HepG2 (cell line): Measurements from ENCODE around the gene MDP1. TPM values are rescaled to one million over a fixed set of nuclear protein-coding genes. Genes with fewer than 3 reads are reported as not detected.
A peak's percentile ranks its signal among the peaks of the same experiment; 100 is the strongest.

Experiments used
- CREM ChIP-seq, 2 experiments: sonication (generic) in 1 of 2; formaldehyde crosslinking in 1 of 2; IDR thresholded peaks; 2 replicates each; pipeline versions ENCODE4 v1.4.0 to v1.6.1; 2016 to 2020; ENCODE audit warnings: antibody characterized with exemption in 1 of 2, mild to moderate bottlenecking in 1 of 2, missing genetic modification reagents in 1 of 2
- FOSL2 ChIP-seq: sonication (generic); formaldehyde crosslinking; IDR thresholded peaks from 2 replicates; pipeline ENCODE4 v1.4.0; 2020; ENCODE audit warnings: missing genetic modification reagents
- NFYB ChIP-seq: sonication (generic); formaldehyde crosslinking; IDR thresholded peaks from 2 replicates; pipeline ENCODE4 v1.4.0; 2020; ENCODE audit warnings: missing genetic modification reagents
- NR2F6 ChIP-seq, 2 experiments: IDR thresholded peaks; 2 replicates each; pipeline ENCODE4 v1.6.1; 2016; ENCODE audit warnings: antibody characterized with exemption in 1 of 2, mild to moderate bottlenecking in 1 of 2
- PAF1 ChIP-seq: IDR thresholded peaks from 2 replicates; pipeline ENCODE4 v1.6.1; 2016; ENCODE audit warnings: missing genetic modification reagents, missing compliant biosample characterization
- PHF21A ChIP-seq: sonication (generic); formaldehyde crosslinking; IDR thresholded peaks from 2 replicates; pipeline ENCODE4 v1.5.0; 2020; ENCODE audit warnings: mild to moderate bottlenecking, missing genetic modification reagents
- SNRNP70 ChIP-seq: fragments of 200-400 bp; formaldehyde crosslinking; IDR thresholded peaks from 2 replicates; pipeline ENCODE4 v1.6.1; 2017; ENCODE audit warnings: mild to moderate bottlenecking, low read depth, low read length, moderate library complexity
- TAF15 ChIP-seq: fragments of 200-400 bp; formaldehyde crosslinking; IDR thresholded peaks from one replicate; pipeline ENCODE4 v1.6.1; 2018; ENCODE audit warnings: mild to moderate bottlenecking, low read depth, low read length; ENCODE audit not compliant: poor library complexity, severe bottlenecking
- ZNF230 ChIP-seq: sonication (generic); formaldehyde crosslinking; IDR thresholded peaks from 2 replicates; pipeline ENCODE4 v1.4.0; 2020; ENCODE audit warnings: mild to moderate bottlenecking, missing genetic modification reagents
- ZNF451 ChIP-seq: sonication (generic); formaldehyde crosslinking; IDR thresholded peaks from 2 replicates; pipeline ENCODE4 v1.5.0; 2020; ENCODE audit warnings: mild to moderate bottlenecking, missing genetic modification reagents
- ZNF563 ChIP-seq: sonication (generic); formaldehyde crosslinking; IDR thresholded peaks from 2 replicates; pipeline ENCODE4 v1.8.0; 2022; ENCODE audit warnings: mild to moderate bottlenecking, moderate library complexity, missing genetic modification reagents
- ZNF616 ChIP-seq: sonication (generic); formaldehyde crosslinking; IDR thresholded peaks from 2 replicates; pipeline ENCODE4 v1.5.0; 2020; ENCODE audit warnings: low read depth, mild to moderate bottlenecking, missing genetic modification reagents
- ZNF670 ChIP-seq: sonication (generic); formaldehyde crosslinking; IDR thresholded peaks from 2 replicates; pipeline ENCODE4 v1.8.0; 2022; ENCODE audit warnings: mild to moderate bottlenecking, missing genetic modification reagents, borderline replicate concordance
- ZNF703 ChIP-seq: sonication (generic); formaldehyde crosslinking; IDR thresholded peaks from 2 replicates; pipeline ENCODE4 v1.5.1; 2020; ENCODE audit warnings: missing genetic modification reagents, mild to moderate bottlenecking, moderate library complexity, borderline replicate concordance
- ZNF784 ChIP-seq: sonication (generic); formaldehyde crosslinking; IDR thresholded peaks from 2 replicates; pipeline ENCODE4 v1.5.1; 2020; ENCODE audit warnings: missing genetic modification reagents, mild to moderate bottlenecking, borderline replicate concordance
- ZNF816 ChIP-seq: sonication (generic); formaldehyde crosslinking; IDR thresholded peaks from 2 replicates; pipeline ENCODE4 v1.8.0; 2022; ENCODE audit warnings: missing genetic modification reagents, mild to moderate bottlenecking, borderline replicate concordance
- polyA plus RNA-seq, 8 experiments: library from polyadenylated mRNA; depleted of rRNA in 3 of 8; stranded (reverse) in 7 of 8; unstranded in 1 of 8; fragments of >200 nt; fragmentation: Illumina TruSeq in 4 of 8; extraction: Trizol in 4 of 8; gene quantifications; 2 replicates each; pipeline versions ENCODE4 v1.2.1 to v1.2.3, GENCODE V29; 2011 to 2016; ENCODE audit warnings: low read depth in 4 of 8, missing spikeins in 1 of 8, mixed read lengths in 1 of 8; ENCODE audit not compliant: insufficient read depth in 1 of 8
- total RNA-seq, 5 experiments: library from RNA; depleted of rRNA; stranded (reverse); fragments of >200 nt; fragmentation: Illumina TruSeq; extraction: Trizol; gene quantifications; 2 replicates each; pipeline ENCODE4 v1.2.3, GENCODE V29; 2016; ENCODE audit warnings: low read depth in 1 of 5
- TF ChIP-seq, protein P1 (sequence below): sonication (generic); formaldehyde crosslinking; conservative IDR thresholded peaks from 2 replicates; pipeline ENCODE4 v1.4.0; 2020; ENCODE audit warnings: missing genetic modification reagents
- TF ChIP-seq, protein P2 (sequence below): sonication (generic); formaldehyde crosslinking; IDR thresholded peaks from 2 replicates; pipeline ENCODE4 v1.5.1; 2020; ENCODE audit warnings: missing genetic modification reagents, mild to moderate bottlenecking, borderline replicate concordance
- TF ChIP-seq, protein P3 (sequence below): sonication (generic); formaldehyde crosslinking; IDR thresholded peaks from 2 replicates; pipeline ENCODE4 v1.4.0; 2020; ENCODE audit warnings: missing genetic modification reagents

The MDP1 gene
- total and polyA plus RNA-seq, 2 of the 13 experiments (the other 11 are each of a cell fraction or from before 2014, with no cell fraction given), result 44.1 to 48.7 TPM

DNA sequence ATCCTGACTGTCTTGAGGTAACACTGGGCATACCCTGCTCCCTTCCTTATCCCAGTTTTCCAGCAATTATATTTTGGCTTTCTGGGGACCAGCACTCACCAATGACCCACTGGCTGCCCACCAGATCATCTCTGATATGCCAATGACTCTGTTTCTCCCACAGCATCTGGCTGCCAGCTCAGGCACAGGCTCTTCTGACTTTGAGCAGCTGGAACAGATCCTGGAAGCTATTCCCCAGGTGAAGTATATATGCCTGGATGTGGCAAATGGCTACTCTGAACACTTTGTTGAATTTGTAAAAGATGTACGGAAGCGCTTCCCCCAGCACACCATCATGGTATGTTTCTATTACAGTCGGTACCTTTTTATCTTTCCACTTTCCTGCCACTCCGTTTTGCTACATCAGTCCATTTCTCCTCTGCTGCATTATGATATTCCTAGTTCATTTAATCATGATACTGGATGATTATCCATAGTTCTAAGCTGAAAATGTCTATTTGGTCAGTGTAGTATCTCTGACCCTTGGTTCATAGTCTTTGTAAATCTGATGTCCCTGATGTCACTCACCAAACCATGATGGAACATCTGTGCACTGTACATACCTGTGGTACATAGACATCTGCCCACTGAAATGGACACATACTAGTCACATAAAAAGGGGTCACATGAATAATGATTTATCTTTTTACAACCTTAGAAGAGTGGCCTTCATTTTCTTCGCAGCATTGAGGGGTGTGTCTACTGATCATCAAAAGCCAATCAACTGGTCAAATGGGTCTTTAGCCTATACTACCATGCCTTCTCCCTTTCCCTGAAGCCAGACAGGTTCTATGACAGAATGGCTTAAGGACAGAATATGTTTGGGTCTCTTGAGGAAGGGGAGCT is 20.2 kb upstream of the MDP1 start (continued):
- no peak for TF ChIP-seq ZNF784
- TF ChIP-seq ZNF230 (CRISPR knock-in tag), result no peak
- no peak for TF ChIP-seq TAF15
- TF ChIP-seq PAF1 (CRISPR knock-in tag), result 0 out of 2 replicates have a peak, but pooled peaks have one; percentile 45
- no peak for TF ChIP-seq ZNF451
- TF ChIP-seq, protein P1, sequence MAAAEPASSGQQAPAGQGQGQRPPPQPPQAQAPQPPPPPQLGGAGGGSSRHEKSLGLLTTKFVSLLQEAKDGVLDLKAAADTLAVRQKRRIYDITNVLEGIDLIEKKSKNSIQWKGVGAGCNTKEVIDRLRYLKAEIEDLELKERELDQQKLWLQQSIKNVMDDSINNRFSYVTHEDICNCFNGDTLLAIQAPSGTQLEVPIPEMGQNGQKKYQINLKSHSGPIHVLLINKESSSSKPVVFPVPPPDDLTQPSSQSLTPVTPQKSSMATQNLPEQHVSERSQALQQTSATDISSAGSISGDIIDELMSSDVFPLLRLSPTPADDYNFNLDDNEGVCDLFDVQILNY (CRISPR knock-in tag), result no peak
- no peak for TF ChIP-seq NR2F6 (IDR thresholded peaks at IDR 0.05)
- no peak for TF ChIP-seq NR2F6 (CRISPR knock-in tag; IDR thresholded peaks at IDR 0.05)
- TF ChIP-seq, protein P2, sequence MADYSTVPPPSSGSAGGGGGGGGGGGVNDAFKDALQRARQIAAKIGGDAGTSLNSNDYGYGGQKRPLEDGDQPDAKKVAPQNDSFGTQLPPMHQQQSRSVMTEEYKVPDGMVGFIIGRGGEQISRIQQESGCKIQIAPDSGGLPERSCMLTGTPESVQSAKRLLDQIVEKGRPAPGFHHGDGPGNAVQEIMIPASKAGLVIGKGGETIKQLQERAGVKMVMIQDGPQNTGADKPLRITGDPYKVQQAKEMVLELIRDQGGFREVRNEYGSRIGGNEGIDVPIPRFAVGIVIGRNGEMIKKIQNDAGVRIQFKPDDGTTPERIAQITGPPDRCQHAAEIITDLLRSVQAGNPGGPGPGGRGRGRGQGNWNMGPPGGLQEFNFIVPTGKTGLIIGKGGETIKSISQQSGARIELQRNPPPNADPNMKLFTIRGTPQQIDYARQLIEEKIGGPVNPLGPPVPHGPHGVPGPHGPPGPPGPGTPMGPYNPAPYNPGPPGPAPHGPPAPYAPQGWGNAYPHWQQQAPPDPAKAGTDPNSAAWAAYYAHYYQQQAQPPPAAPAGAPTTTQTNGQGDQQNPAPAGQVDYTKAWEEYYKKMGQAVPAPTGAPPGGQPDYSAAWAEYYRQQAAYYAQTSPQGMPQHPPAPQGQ, result no peak
- no peak for TF ChIP-seq ZNF616 (CRISPR knock-in tag)
- TF ChIP-seq ZNF563 (CRISPR knock-in tag), result no peak
- TF ChIP-seq ZNF703 (CRISPR knock-in tag), result no peak
- 0 out of 2 replicates have a peak, but pooled peaks have one; percentile 47 for TF ChIP-seq ZNF816 (CRISPR knock-in tag)
- no peak for TF ChIP-seq NFYB (CRISPR knock-in tag)
- TF ChIP-seq, protein P3, sequence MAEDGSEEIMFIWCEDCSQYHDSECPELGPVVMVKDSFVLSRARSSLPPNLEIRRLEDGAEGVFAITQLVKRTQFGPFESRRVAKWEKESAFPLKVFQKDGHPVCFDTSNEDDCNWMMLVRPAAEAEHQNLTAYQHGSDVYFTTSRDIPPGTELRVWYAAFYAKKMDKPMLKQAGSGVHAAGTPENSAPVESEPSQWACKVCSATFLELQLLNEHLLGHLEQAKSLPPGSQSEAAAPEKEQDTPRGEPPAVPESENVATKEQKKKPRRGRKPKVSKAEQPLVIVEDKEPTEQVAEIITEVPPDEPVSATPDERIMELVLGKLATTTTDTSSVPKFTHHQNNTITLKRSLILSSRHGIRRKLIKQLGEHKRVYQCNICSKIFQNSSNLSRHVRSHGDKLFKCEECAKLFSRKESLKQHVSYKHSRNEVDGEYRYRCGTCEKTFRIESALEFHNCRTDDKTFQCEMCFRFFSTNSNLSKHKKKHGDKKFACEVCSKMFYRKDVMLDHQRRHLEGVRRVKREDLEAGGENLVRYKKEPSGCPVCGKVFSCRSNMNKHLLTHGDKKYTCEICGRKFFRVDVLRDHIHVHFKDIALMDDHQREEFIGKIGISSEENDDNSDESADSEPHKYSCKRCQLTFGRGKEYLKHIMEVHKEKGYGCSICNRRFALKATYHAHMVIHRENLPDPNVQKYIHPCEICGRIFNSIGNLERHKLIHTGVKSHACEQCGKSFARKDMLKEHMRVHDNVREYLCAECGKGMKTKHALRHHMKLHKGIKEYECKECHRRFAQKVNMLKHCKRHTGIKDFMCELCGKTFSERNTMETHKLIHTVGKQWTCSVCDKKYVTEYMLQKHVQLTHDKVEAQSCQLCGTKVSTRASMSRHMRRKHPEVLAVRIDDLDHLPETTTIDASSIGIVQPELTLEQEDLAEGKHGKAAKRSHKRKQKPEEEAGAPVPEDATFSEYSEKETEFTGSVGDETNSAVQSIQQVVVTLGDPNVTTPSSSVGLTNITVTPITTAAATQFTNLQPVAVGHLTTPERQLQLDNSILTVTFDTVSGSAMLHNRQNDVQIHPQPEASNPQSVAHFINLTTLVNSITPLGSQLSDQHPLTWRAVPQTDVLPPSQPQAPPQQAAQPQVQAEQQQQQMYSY (CRISPR knock-in tag), result no peak
- no peak for TF ChIP-seq CREM (IDR thresholded peaks at IDR 0.05)
- TF ChIP-seq CREM (CRISPR knock-in tag; IDR thresholded peaks at IDR 0.05), result no peak
- TF ChIP-seq PHF21A (CRISPR knock-in tag), result no peak
- 0 out of 2 replicates have a peak, but pooled peaks have one; percentile 66 for TF ChIP-seq ZNF670 (CRISPR knock-in tag)
- no peak for TF ChIP-seq SNRNP70
- no peak for TF ChIP-seq FOSL2 (CRISPR knock-in tag)
